ENCODE data around the gene NFKBIB. TPM values are rescaled to one million over a fixed set of nuclear protein-coding genes. Genes with fewer than 3 reads are reported as not detected.

The NFKBIB gene
- total and polyA plus RNA-seq, 2 of the 8 experiments (the other 6 are each of a cell fraction or from before 2014, with no cell fraction given) = 37.3 to 44.1 TPM

DNA sequence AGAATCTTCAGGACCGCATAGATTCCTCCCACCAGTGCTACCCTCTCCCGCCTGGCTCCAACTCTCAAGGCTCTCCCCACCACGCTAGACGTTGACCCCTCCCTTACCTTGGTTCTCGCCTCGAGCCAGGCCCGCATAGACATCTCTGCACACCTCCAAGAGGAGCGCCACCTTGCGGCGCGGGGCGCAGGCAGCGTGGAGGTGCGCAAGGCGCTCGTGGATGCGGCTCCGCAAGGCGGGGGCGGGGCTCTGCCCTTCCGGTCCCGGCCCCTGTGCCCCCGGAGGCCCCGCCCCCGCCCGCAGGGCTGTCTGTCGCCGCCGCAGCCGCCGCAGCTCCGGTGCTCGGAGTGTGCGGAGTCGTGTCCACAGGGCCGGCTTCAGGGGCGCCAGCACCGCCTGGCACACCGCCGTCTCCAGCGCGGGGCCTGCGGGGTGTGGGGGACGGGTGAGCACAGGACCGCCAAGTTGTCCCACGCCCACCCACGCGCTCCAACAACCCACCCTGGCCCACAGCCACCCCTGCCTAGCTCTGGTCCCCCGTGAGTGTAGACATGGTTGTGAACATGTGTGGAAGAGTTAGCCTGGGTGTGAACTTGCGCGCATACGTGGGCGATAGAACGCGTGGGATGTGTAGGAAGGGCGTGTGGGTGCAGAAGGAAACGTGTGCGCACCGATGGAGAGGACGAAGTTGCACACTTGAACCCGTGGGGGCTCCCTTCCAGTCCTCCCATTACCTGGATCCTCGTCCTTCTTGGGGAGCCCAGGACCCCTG, 29.7 kb upstream of the NFKBIB start (continued):
- peak; percentile 34; the same call in 1 of the 2 replicates for TF ChIP-seq KDM1A (IDR thresholded peaks at IDR 0.05; ENCODE audit: borderline replicate concordance, low read length)
- no peak for TF ChIP-seq SIRT6 (IDR thresholded peaks at IDR 0.05; ENCODE audit: low read length)
- TF ChIP-seq, protein P1, sequence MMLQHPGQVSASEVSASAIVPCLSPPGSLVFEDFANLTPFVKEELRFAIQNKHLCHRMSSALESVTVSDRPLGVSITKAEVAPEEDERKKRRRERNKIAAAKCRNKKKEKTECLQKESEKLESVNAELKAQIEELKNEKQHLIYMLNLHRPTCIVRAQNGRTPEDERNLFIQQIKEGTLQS (IDR thresholded peaks at IDR 0.05; ENCODE audit: insufficient read depth, low read depth, low read length) = no peak
- no peak for TF ChIP-seq RFX5 (IDR thresholded peaks at IDR 0.05; ENCODE audit: borderline replicate concordance, low read depth, low read length)
- peak; percentile 63; the same call in 1 of the 2 replicates for TF ChIP-seq EGR1 (IDR thresholded peaks at IDR 0.05; ENCODE audit: borderline replicate concordance, low read depth, low read length)
- 0 out of 2 replicates have a peak, but pooled peaks have one; percentile 31 for TF ChIP-seq YY1 (IDR thresholded peaks at IDR 0.05; ENCODE audit: low read depth, low read length)
- peak; percentile 97 for TF ChIP-seq BACH1 (IDR thresholded peaks at IDR 0.05; ENCODE audit: low read length)
- no peak for TF ChIP-seq TAF7 (optimal IDR thresholded peaks at IDR 0.05; ENCODE audit: borderline replicate concordance, low read depth, low read length)
- peak; percentile 45; the same call in 1 of the 2 replicates for TF ChIP-seq GABPA (IDR thresholded peaks at IDR 0.05; ENCODE audit: borderline replicate concordance, insufficient read depth, low read length)
- TF ChIP-seq BRCA1 (IDR thresholded peaks at IDR 0.05; ENCODE audit: low read depth, low read length) = no peak
- TF ChIP-seq, protein P2, sequence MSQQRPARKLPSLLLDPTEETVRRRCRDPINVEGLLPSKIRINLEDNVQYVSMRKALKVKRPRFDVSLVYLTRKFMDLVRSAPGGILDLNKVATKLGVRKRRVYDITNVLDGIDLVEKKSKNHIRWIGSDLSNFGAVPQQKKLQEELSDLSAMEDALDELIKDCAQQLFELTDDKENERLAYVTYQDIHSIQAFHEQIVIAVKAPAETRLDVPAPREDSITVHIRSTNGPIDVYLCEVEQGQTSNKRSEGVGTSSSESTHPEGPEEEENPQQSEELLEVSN (IDR thresholded peaks at IDR 0.05) = peak; percentile 39; the same call in 1 of the 2 replicates
- peak in 1 of 2 experiments; percentile 66; a peak in 1 of 3 replicates for TF ChIP-seq EP300 (IDR thresholded peaks at IDR 0.05; ENCODE audit: borderline replicate concordance in 1 of 2, low read depth in 2 of 2, low read length in 2 of 2)
- no peak for TF ChIP-seq GTF2F1 (IDR thresholded peaks at IDR 0.05; ENCODE audit: borderline replicate concordance, low read depth, low read length)
- no peak for TF ChIP-seq EZH2 (IDR thresholded peaks at IDR 0.05; ENCODE audit: low read depth, low read length, severe bottlenecking)
- no peak for TF ChIP-seq TEAD4 (IDR thresholded peaks at IDR 0.05; ENCODE audit: low read depth, low read length)
- TF ChIP-seq CBX8 (IDR thresholded peaks at IDR 0.05; ENCODE audit: borderline replicate concordance, low read depth, low read length) = no peak
- TF ChIP-seq SUZ12 (IDR thresholded peaks at IDR 0.05; ENCODE audit: low read length) = peak; percentile 52; the same call in 1 of the 2 replicates
- TF ChIP-seq, protein P3, sequence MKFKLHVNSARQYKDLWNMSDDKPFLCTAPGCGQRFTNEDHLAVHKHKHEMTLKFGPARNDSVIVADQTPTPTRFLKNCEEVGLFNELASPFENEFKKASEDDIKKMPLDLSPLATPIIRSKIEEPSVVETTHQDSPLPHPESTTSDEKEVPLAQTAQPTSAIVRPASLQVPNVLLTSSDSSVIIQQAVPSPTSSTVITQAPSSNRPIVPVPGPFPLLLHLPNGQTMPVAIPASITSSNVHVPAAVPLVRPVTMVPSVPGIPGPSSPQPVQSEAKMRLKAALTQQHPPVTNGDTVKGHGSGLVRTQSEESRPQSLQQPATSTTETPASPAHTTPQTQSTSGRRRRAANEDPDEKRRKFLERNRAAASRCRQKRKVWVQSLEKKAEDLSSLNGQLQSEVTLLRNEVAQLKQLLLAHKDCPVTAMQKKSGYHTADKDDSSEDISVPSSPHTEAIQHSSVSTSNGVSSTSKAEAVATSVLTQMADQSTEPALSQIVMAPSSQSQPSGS (IDR thresholded peaks at IDR 0.05; ENCODE audit: low read length) = no peak
- TF ChIP-seq RAD21 (IDR thresholded peaks at IDR 0.05 in 1 of 2, conservative IDR thresholded peaks at IDR 0.05 in 1 of 2; ENCODE audit: low read depth in 2 of 2, low read length in 2 of 2) = peak; percentile 22 to 57
- no peak for TF ChIP-seq TAF1 (IDR thresholded peaks at IDR 0.05; ENCODE audit: low read depth, low read length)

All from H1 (cell line).